GM19438 (cell line): Measurements from ENCODE around the gene CRAT.
"Not testable (repeated sequence)": the region's sequence is repeated elsewhere in the genome, so short reads cannot be mapped to it uniquely, and the experiment has no call there.

Experiments
- ATAC-seq: cut with Tn5 transposase; IDR thresholded peaks from one replicate; pipeline ENCODE4 v1.9.1; 2021; ENCODE audit warnings: low read depth; ENCODE audit not compliant: unreplicated experiment

Gene CRAT

GRCh38 chr9:129138476-129139232 is 28.1 kb upstream of the CRAT start:
- ATAC-seq = no peak

- ATAC-seq = no peak
Measured at GRCh38 chr9:129138144-129138462, 27.5 kb upstream of the CRAT start.

GRCh38 chr9:129137292-129138143 is 26.9 kb upstream of the CRAT start:
- no peak for ATAC-seq

- ATAC-seq = no peak
Measured at GRCh38 chr9:129136446-129137035, 25.9 kb upstream of the CRAT start.

DNA sequence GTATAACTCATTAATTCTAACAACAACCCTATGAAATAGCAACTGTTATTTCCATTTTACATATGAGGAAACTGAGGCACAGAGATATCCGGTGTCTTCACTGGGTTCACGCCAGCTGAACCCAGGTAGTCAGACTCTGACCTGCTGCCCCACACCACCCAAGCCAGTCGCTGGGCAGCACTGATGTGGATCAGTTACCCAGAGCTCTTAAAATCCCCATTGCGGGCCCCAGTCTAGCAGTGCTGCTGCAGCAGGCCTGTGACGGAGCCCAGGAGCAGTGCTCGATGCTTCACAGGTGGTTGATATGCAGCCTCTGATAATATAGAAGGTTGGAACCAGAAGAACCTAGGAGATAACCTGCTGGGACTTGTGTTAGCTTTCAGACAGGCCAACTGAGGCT is 24.9 kb upstream of the CRAT start:
- no peak for ATAC-seq

- no peak for ATAC-seq
Measured at GRCh38 chr9:129133082-129133481, 22.5 kb upstream of the CRAT start.

DNA sequence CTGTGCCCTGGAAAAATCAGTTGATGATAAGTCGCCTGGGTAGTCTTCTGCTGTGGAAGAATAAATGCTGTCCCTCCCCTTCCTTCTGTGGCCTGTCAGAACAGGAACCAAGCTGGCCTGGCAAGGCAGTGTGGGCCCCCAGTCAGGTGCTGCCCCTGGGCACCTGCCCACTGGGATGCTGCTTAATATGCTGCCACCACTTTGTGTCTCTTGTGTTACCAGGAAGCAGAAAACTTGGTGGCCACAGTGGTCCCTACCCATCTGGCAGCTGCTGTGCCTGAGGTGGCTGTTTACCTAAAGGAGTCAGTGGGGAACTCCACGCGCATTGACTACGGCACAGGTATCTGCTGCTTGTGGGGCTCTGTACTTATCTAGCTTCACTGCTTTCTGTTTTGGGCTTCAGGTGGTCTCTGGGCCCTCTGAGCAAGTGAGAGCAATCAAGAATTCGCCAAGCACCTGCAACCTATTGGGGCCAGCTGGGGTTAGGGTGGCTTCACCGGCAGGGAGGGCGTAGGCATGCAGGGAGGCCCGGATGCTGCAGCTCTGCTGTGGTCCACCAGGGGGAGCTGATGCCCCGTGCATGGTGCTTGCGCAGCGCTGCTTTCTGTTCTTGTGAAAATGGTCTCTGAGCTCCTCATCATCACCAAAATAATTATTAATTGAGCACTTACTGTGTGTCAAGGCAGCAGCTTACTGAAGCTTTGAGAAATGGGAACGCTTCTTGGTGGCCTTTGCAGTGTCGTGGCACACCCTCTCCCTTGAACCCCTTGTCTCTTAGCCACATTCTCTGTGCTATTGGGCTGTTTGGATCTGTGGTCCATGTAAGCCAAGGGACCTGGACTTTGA is 20.9 kb upstream of the CRAT start:
- ATAC-seq = no peak

- no peak for ATAC-seq
Measured at GRCh38 chr9:129130791-129131190, 20.2 kb upstream of the CRAT start.

DNA sequence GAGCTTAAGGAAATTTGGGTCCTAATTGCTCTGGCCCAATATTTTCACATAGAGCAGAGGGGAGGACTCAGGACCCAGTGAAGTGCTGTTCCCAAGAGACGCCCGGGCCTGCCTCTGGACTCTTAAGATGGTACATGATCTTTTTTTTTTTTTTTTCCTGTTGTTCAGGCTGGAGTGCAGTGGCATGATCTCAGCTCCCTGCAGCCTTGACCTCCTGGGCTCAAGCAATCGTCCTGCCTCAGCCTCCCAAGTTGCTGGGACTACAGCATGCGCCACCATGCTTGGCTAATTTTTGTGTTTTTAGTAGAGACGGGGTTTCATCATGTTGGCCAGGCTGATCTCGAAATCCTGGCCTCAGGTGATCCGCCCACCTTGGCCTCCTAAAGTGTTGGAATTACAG is 19.7 kb upstream of the CRAT start:
- not testable (repeated sequence) for ATAC-seq

GRCh38 chr9:129128689-129129088 is 18.1 kb upstream of the CRAT start:
- no peak for ATAC-seq

- no peak for ATAC-seq
Measured at GRCh38 chr9:129126749-129127618, 16.4 kb upstream of the CRAT start.

DNA sequence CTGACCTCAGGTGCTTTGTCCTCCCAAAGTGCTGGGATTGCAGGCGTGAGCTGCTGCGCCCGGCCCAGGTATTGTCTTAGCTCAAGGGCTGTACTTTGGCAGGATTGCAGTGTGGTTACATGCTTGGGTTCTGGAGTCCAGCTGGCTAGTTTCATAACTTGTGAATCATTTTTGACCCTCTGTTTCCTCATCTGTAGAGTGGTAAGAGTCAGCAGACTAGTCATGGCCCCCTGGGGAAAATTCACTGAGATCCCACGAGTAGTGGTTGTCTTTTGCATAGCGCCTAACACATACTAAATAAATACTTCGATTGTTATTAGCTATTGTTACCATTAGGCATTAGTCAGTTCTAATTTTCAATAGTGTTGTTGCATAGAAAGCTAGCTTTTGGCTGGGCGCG is 14.9 kb upstream of the CRAT start:
- ATAC-seq = no peak

DNA sequence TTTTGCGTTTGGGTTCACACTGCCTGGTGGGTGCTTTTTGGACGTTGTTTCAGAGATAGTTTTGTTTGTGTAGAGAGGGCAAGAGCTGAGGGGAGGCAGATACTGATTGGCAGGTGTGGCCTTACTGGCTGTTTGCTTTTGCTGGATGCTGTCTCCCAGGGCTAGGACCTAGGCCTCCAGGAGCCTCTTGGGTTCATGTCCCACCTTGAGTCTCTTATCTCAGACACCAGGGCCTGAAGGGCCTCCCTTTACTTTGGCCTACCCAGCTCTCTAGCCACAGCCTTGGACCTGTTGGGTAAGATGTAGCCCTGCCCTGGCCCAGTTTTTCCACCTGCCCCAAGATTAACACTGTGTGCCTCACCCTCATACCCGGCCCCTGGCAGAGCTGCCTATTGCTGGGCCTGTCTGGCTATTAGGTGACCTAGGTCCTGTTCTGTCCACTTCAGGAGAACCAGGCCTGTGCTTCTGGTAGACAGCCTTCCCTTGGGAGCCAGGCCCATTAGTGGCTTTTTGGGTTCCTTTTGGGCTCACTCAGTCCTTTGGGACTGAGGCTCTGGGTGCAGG is 14.0 kb upstream of the CRAT start:
- ATAC-seq = no peak

- ATAC-seq = not testable (repeated sequence)
Measured at GRCh38 chr9:129122976-129123375, 12.4 kb upstream of the CRAT start.

GRCh38 chr9:129122133-129122532 is 11.5 kb upstream of the CRAT start:
- no peak for ATAC-seq

GRCh38 chr9:129121483-129121882 is 10.9 kb upstream of the CRAT start:
- ATAC-seq = no peak

- no peak for ATAC-seq
Measured at GRCh38 chr9:129118799-129119198, 8.2 kb upstream of the CRAT start.

DNA sequence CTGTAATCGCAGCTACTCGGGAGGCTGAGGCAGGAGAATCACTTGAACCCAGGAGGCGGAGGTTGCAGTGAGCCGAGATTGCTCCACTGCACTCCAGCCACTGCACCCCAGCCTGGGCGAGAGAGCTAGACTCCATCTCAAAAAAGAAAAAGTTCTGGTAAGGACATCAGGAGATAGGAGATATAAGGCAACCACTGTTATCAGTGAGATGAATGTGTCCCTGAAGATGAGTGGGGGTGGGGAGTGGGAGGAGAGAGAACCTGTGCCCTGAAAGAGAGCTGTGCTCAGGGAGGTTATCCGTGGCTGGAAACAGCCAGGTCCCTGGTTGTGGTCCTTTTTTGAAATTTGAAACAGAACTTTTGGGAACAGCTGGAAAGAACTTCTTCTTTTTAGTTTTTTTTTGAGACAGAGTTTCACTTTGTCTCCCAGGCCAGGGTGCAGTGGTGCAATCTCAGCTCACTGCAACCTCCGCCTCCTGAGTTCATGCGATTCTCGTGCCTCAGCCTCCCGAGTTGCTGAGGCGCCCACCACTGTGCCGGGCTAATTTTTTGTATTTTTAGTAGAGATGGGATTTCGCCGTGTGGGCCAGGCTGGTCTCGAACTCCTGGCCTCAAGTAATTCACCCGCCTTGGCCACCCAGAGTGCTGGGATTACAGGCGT is 3.2 kb upstream of the CRAT start:
- no peak for ATAC-seq

- ATAC-seq = not testable (repeated sequence)
Measured at GRCh38 chr9:129112526-129112925, 1.9 kb upstream of the CRAT start.
